GM11168 (cell line): ENCODE measurements around the gene CPLX1.
"Not testable (repeated sequence)": the region's sequence is repeated elsewhere in the genome, so short reads cannot be mapped to it uniquely, and the experiment has no call there.

Experiments
- in situ Hi-C: fragments of 300-500 bp; cut with MboI; formaldehyde crosslinking; loops from one replicate; pipeline ENCODE4 v1.12.0; 2022; ENCODE audit warnings: low sequenced_read_pairs; ENCODE audit not compliant: unreplicated experiment

The CPLX1 gene

GRCh38 chr4:822361-823175, 3.4 kb downstream of the CPLX1 start:
- in situ Hi-C loops: no loop called here

GRCh38 chr4:821631-822030, 4.3 kb downstream of the CPLX1 start:
- in situ Hi-C loops: no loop called here

- in situ Hi-C loops: no loop called here
Observed at GRCh38 chr4:821181-821591, 4.7 kb downstream of the CPLX1 start.

GRCh38 chr4:820230-821172, 5.4 kb downstream of the CPLX1 start:
- in situ Hi-C loops: no loop called here

GRCh38 chr4:819401-820229, 6.3 kb downstream of the CPLX1 start:
- in situ Hi-C loops: no loop called here

- in situ Hi-C loops: no loop called here
Observed at GRCh38 chr4:818106-818921, 7.6 kb downstream of the CPLX1 start.

- in situ Hi-C loops: no loop called here
Observed at GRCh38 chr4:815464-816146, 10.3 kb downstream of the CPLX1 start.

GRCh38 chr4:814312-814850, 11.5 kb downstream of the CPLX1 start:
- in situ Hi-C loops: loop anchor here (5.0 kb wide), 1 partner anchor 48 kb away; no protein-coding TSS in a partner anchor

GRCh38 chr4:813900-814299, 12.0 kb downstream of the CPLX1 start:
- in situ Hi-C loops: loop anchor here (5.0 kb wide), 1 partner anchor 48 kb away; no protein-coding TSS in a partner anchor

- in situ Hi-C loops: no loop called here
Observed at GRCh38 chr4:808860-809570, 16.9 kb downstream of the CPLX1 start.

GRCh38 chr4:807792-808191, 18.1 kb downstream of the CPLX1 start:
- in situ Hi-C loops: no loop called here

- in situ Hi-C loops: not testable (repeated sequence)
Observed at GRCh38 chr4:806979-807378, 18.9 kb downstream of the CPLX1 start.

- in situ Hi-C loops: no loop called here
Observed at GRCh38 chr4:804804-805203, 21.1 kb downstream of the CPLX1 start.

GRCh38 chr4:803884-804283, 22.0 kb downstream of the CPLX1 start:
- in situ Hi-C loops: no loop called here

- in situ Hi-C loops: no loop called here
Observed at GRCh38 chr4:801436-802124, 24.3 kb downstream of the CPLX1 start.

- in situ Hi-C loops: no loop called here
Observed at GRCh38 chr4:797066-797465, 28.9 kb downstream of the CPLX1 start.

- in situ Hi-C loops: no loop called here
Observed at GRCh38 chr4:796206-796605, 29.7 kb downstream of the CPLX1 start.
